CD4-positive, CD25-positive, alpha-beta regulatory T cell (primary cell): Measurements from ENCODE around the gene LYRM4. TPM values are rescaled to one million over a fixed set of nuclear protein-coding genes. Genes with fewer than 3 reads are reported as not detected.

Experiments
- ATAC-seq, 2 donors: fragments of 150-1000 bp; cut with Tn5 transposase; one replicate each; pipeline ENCODE4 v1.10.0; 2021; ENCODE audit warnings: low read depth in 2 of 2, moderate number of reproducible peaks in 2 of 2, moderate library complexity in 1 of 2
- DNase-seq, 3 donors: peaks; one replicate each; pipeline versions ENCODE4 v3.0.0 to v3.0.0-alpha.2; 2012 to 2022; ENCODE audit warnings: mixed read lengths in 1 of 3
- H3K27ac ChIP-seq: one replicate; pipeline ENCODE4 v1.7.0; 2013; ENCODE audit warnings: mild to moderate bottlenecking, low read length; ENCODE audit not compliant: insufficient read depth, poor library complexity, severe bottlenecking
- H3K27me3 ChIP-seq: one replicate; pipeline ENCODE4 v1.7.0; 2013; ENCODE audit warnings: low read length; ENCODE audit not compliant: control insufficient read depth, insufficient read depth
- H3K36me3 ChIP-seq: one replicate; pipeline ENCODE4 v1.7.0; 2013; ENCODE audit warnings: mild to moderate bottlenecking, low read length, moderate library complexity; ENCODE audit not compliant: control insufficient read depth, insufficient read depth
- H3K4me1 ChIP-seq: 2 replicates; pipeline ENCODE4 v1.7.0; 2013; ENCODE audit warnings: mild to moderate bottlenecking, low read length; ENCODE audit not compliant: insufficient read depth, control insufficient read depth, poor library complexity, severe bottlenecking
- H3K4me3 ChIP-seq: one replicate; pipeline ENCODE4 v1.7.0; 2013; ENCODE audit warnings: low read depth, mild to moderate bottlenecking, low read length, moderate library complexity
- H3K9me3 ChIP-seq, 2 experiments: 1 replicate in 1 of 2; 2 replicates in 1 of 2; pipeline ENCODE4 v1.7.0; 2013; ENCODE audit warnings: low read length in 2 of 2, mild to moderate bottlenecking in 1 of 2, moderate library complexity in 1 of 2; ENCODE audit not compliant: control insufficient read depth in 2 of 2
- H3K27ac Mint-ChIP-seq, 3 donors: one replicate each; pipeline ENCODE4 v1.8.0; 2020 to 2022; ENCODE audit warnings: mild to moderate bottlenecking in 3 of 3, mixed read lengths in 3 of 3, moderate library complexity in 2 of 3
- H3K27me3 Mint-ChIP-seq: one replicate; pipeline ENCODE4 v1.8.0; 2022; ENCODE audit warnings: mild to moderate bottlenecking, mixed read lengths
- H3K36me3 Mint-ChIP-seq: one replicate; pipeline ENCODE4 v1.8.0; 2020; ENCODE audit warnings: mixed read lengths
- H3K4me1 Mint-ChIP-seq, 4 donors: one replicate each; pipeline ENCODE4 v1.8.0; 2020 to 2022; ENCODE audit warnings: mixed read lengths in 4 of 4, mild to moderate bottlenecking in 1 of 4
- H3K4me3 Mint-ChIP-seq, 4 donors: one replicate each; pipeline ENCODE4 v1.8.0; 2020 to 2022; ENCODE audit warnings: mild to moderate bottlenecking in 4 of 4, mixed read lengths in 4 of 4, moderate library complexity in 3 of 4
- H3K9me3 Mint-ChIP-seq, 7 donors: one replicate each; pipeline ENCODE4 v1.8.0; 2020 to 2022; ENCODE audit warnings: mixed read lengths in 7 of 7, mild to moderate bottlenecking in 3 of 7, moderate library complexity in 2 of 7
- polyA plus RNA-seq, 4 donors: library from polyadenylated mRNA; unstranded; fragments of 300-500 nt; fragmentation: Illumina TruSeq; gene quantifications; one replicate each; pipeline ENCODE4 v1.2.3, GENCODE V29; 2021
- total RNA-seq: library from RNA; stranded (reverse); gene quantifications from one replicate; pipeline ENCODE4 v1.2.3, GENCODE V29; 2022

Gene LYRM4
- total and polyA plus RNA-seq, 5 donors from 2014 or later = 14.9 to 38.8 (median 27.1) TPM

DNA sequence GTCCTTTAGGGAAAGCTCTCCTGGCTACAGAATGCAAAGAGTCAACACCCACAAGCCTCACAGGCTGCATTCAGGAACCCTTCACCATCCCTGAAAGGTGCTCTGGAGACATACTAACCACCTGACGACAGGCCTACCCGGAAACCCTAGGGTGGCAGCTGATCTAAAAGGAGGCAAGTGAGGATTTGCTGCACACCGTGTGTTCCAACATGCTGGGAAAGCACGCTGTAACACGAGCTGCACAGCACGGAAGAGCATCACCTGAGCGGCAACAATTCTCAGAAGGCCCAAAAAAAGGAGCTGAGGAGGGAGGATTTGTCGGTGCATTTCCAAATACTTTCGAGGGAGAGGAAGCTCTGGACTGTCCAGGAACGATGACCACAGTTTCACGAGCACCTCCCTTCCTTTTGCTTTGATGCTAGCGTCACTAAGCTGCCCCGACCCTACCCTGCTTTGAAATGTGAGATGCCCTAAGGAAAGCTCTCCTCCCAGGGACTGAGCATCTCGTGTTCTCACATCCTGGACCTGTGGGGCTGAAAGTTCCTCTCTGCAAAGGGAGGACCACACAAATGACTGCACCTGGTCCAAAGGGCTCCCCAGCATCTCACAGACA, 88.6 kb downstream of the LYRM4 start:
- Mint-ChIP-seq H3K4me3 (no peak overlapping the region), H3K4me1 (peaks cover 17 to 46% (median 40%) of the 10 kb centered on the region in 4 donors), H3K27me3 (no peaks in the 10 kb centered on the region), H3K9me3 (no peaks in the 10 kb centered on the region), H3K36me3 (no peaks in the 10 kb centered on the region), H3K27ac (peak overlapping the region in 1 of 3 donors; percentile 12)
- no peak overlapping the region for H3K4me3 ChIP-seq
- H3K4me1 ChIP-seq = peaks cover 23% of the 10 kb centered on the region
- H3K27me3 ChIP-seq = no peaks in the 10 kb centered on the region
- H3K27ac ChIP-seq = no peak overlapping the region
- ATAC-seq = no peak
- no peaks in the 10 kb centered on the region for H3K36me3 ChIP-seq
- no peaks in the 10 kb centered on the region for H3K9me3 ChIP-seq
- no peak for DNase-seq

DNA sequence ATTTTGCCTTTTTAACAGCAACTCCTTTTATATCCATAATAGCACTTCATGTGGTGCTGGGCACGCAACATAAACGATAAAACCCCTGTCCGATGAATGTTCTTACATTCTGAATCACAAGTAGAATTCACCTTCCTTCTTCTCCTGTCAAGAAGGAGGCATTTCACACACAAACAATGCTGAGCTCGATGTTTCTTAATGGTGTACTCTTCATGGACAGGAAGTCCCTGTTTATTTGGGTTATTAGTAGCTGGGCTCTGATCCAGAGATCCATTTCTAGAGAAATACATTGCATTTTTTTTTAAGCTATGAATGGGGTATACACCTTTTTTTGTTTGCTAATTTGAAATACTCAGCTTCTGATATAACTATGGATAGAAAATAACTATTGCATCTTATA, 93.2 kb downstream of the LYRM4 start:
- Mint-ChIP-seq H3K4me1 (peaks cover 0 to 6% (median 0%) of the 10 kb centered on the region in 4 donors), H3K9me3 (no peaks in the 10 kb centered on the region), H3K27me3 (no peaks in the 10 kb centered on the region), H3K27ac (no peak overlapping the region), H3K4me3 (no peak overlapping the region), H3K36me3 (peaks cover 3% of the 10 kb centered on the region)
- no peak for DNase-seq
- no peak overlapping the region for H3K4me3 ChIP-seq
- no peaks in the 10 kb centered on the region for H3K9me3 ChIP-seq
- H3K36me3 ChIP-seq = no peaks in the 10 kb centered on the region
- no peak for ATAC-seq
- H3K27me3 ChIP-seq = no peaks in the 10 kb centered on the region
- no peaks in the 10 kb centered on the region for H3K4me1 ChIP-seq
- H3K27ac ChIP-seq = no peak overlapping the region

DNA sequence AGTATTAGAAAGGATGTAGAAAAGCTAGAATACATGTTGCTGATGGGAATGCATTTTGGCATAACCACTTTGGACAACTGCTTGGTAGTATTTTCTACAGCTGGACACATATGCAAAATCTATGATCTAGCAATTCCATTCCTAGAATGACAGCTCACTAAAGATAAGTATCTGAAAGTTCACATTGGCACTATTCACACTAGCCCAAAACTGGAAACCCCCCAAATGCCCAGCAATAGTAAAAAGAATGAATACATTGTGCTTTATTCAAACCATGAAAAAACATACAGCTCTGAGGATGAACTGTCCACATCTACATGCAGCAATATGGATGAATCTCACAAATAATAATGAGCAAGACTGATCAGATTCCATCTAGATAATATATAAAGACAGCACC, 96.7 kb downstream of the LYRM4 start:
- DNase-seq (no peak), ATAC-seq (no peak)
- Mint-ChIP-seq H3K27ac (no peak overlapping the region), H3K9me3 (no peaks in the 10 kb centered on the region), H3K4me3 (no peak overlapping the region), H3K36me3 (peaks cover 3% of the 10 kb centered on the region), H3K4me1 (peaks cover 0 to 6% (median under 1%) of the 10 kb centered on the region in 4 donors), H3K27me3 (no peaks in the 10 kb centered on the region)
- no peaks in the 10 kb centered on the region for H3K36me3 ChIP-seq
- no peak overlapping the region for H3K27ac ChIP-seq
- no peaks in the 10 kb centered on the region for H3K4me1 ChIP-seq
- no peaks in the 10 kb centered on the region for H3K27me3 ChIP-seq
- H3K9me3 ChIP-seq = no peaks in the 10 kb centered on the region
- no peak overlapping the region for H3K4me3 ChIP-seq

DNA sequence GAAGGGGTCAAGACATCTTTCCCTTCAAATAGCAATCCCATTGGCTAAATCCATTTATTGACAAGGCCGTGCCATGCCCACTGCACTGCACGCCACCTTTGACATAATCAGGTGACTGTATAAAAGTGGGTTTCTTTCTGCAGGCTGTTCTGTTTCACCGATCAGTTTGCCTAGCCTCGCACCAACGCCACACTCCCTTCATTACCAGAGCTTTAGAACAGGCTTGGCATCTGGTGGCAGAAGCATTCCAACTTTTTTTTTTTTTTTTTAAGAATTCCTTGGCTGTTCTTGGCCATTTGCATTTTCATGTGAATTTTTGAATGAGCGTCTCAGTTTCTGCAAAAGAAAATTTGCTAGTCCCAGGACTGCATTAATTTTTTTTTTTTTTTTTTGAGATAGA, 97.5 kb downstream of the LYRM4 start:
- Histone ChIP-seq H3K27ac (no peak overlapping the region), H3K4me3 (no peak overlapping the region), H3K9me3 (no peaks in the 10 kb centered on the region), H3K36me3 (no peaks in the 10 kb centered on the region), H3K27me3 (no peaks in the 10 kb centered on the region), H3K4me1 (no peaks in the 10 kb centered on the region)
- DNase-seq (no peak), ATAC-seq (no peak)
- no peak overlapping the region for H3K4me3 Mint-ChIP-seq
- peaks cover 0 to 6% (median 3%) of the 10 kb centered on the region in 4 donors for H3K4me1 Mint-ChIP-seq
- peaks cover 3% of the 10 kb centered on the region for H3K36me3 Mint-ChIP-seq
- H3K9me3 Mint-ChIP-seq = no peaks in the 10 kb centered on the region
- H3K27ac Mint-ChIP-seq = no peak overlapping the region
- no peaks in the 10 kb centered on the region for H3K27me3 Mint-ChIP-seq

DNA sequence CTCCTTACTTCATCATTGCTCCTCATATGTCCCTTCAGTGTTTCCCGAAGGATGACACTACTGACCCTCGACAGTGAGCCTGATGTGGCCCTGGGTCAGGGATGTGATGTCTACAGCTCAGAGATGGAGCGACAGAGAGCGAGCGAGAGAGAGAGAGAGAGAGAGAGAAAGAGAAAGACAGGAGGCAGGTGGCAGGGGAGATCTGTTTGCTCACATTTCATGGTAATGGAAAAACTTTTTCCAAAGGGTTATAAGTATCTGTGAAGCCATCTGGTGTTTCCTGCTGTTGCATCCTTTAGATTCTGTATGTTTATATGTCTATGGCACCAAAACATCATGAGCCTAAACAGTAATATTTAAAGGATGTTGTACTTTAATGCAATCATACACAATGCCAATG, 98.4 kb downstream of the LYRM4 start:
- Histone ChIP-seq H3K9me3 (no peaks in the 10 kb centered on the region), H3K27me3 (no peaks in the 10 kb centered on the region), H3K27ac (no peak overlapping the region), H3K36me3 (no peaks in the 10 kb centered on the region), H3K4me3 (no peak overlapping the region), H3K4me1 (no peaks in the 10 kb centered on the region)
- ATAC-seq = no peak
- no peak for DNase-seq
- Mint-ChIP-seq H3K36me3 (peaks cover 3% of the 10 kb centered on the region), H3K27me3 (no peaks in the 10 kb centered on the region), H3K27ac (no peak overlapping the region), H3K9me3 (no peaks in the 10 kb centered on the region), H3K4me1 (peaks cover 0 to 8% (median 3%) of the 10 kb centered on the region in 4 donors), H3K4me3 (no peak overlapping the region)

DNA sequence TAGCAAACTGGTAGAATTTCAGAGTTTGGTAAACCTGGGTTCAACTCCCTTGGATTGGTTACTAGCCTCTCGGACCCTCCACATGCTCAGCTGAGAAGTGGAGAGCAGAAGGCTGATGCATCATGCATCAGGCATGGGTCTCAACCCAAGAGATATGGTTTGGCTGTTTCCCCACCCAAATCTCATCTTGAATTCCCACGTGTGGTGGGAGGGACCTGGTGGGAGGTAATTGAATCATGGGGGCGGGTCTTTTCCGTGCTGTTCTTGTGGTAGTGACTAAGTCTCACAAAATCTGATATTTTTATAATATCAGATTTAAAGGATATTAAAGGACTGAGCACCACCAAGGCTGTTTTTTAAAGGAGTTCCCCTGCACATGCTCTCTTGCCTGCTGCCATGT, 100.5 kb downstream of the LYRM4 start:
- H3K4me1 Mint-ChIP-seq = peaks cover 0 to 8% (median 3%) of the 10 kb centered on the region in 4 donors
- H3K9me3 Mint-ChIP-seq = no peaks in the 10 kb centered on the region
- H3K4me3 ChIP-seq = no peak overlapping the region
- no peaks in the 10 kb centered on the region for H3K27me3 ChIP-seq
- DNase-seq = no peak
- no peak overlapping the region for H3K27ac ChIP-seq
- no peaks in the 10 kb centered on the region for H3K27me3 Mint-ChIP-seq
- H3K36me3 ChIP-seq = no peaks in the 10 kb centered on the region
- no peak overlapping the region for H3K4me3 Mint-ChIP-seq
- no peaks in the 10 kb centered on the region for H3K9me3 ChIP-seq
- no peaks in the 10 kb centered on the region for H3K4me1 ChIP-seq
- H3K27ac Mint-ChIP-seq = no peak overlapping the region
- H3K36me3 Mint-ChIP-seq = peaks cover 3% of the 10 kb centered on the region
- ATAC-seq = no peak

DNA sequence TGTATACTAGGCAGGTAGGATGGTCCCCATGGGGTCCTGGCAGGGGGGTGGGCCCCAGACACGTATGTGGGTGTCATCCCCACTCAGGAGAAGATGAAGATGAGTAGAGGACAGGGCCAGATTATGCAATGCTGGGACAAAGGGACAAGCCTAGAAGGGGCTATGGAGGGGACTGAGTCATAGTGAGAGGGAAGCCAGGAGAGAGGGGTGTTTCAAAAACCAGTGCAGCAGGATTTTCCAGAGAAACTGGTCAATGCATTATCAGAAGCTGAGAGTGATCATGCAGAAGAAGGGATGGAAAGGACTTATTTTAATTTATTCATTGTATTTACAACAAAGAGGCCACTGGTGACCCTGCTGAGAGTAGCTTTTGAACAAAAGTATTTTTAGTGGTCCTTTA, 101.6 kb downstream of the LYRM4 start:
- no peak overlapping the region for H3K27ac ChIP-seq
- ATAC-seq (no peak), DNase-seq (no peak)
- Mint-ChIP-seq H3K4me1 (peaks cover 0 to 8% (median 3%) of the 10 kb centered on the region in 4 donors), H3K27me3 (no peaks in the 10 kb centered on the region), H3K9me3 (no peaks in the 10 kb centered on the region), H3K27ac (no peak overlapping the region), H3K4me3 (no peak overlapping the region), H3K36me3 (no peaks in the 10 kb centered on the region)
- no peaks in the 10 kb centered on the region for H3K9me3 ChIP-seq
- no peaks in the 10 kb centered on the region for H3K36me3 ChIP-seq
- no peaks in the 10 kb centered on the region for H3K27me3 ChIP-seq
- no peaks in the 10 kb centered on the region for H3K4me1 ChIP-seq
- H3K4me3 ChIP-seq = no peak overlapping the region

DNA sequence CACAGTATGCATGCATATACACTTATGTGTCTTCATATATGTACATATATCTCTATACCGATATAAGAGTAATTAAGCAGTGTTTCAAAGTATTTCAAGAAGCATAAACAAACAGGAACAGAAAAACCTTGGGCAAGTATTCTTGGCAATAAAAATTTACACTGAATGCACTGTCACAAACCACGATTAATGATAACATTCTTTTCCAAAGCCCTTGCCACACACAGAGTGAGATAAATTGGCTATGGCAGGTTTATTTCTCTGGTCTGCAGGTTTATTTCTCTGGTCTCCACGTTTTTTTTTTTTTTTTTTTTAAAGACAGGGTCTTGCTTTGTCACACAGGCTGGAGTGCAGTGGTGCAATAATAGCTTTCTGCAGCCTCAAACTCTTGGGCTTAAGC, 102.6 kb downstream of the LYRM4 start:
- Mint-ChIP-seq H3K27me3 (no peaks in the 10 kb centered on the region), H3K4me3 (no peak overlapping the region), H3K9me3 (no peaks in the 10 kb centered on the region), H3K4me1 (peaks cover 0 to 8% (median 3%) of the 10 kb centered on the region in 4 donors), H3K36me3 (no peaks in the 10 kb centered on the region), H3K27ac (no peak overlapping the region)
- H3K9me3 ChIP-seq = no peaks in the 10 kb centered on the region
- DNase-seq (no peak), ATAC-seq (no peak)
- no peak overlapping the region for H3K4me3 ChIP-seq
- no peaks in the 10 kb centered on the region for H3K36me3 ChIP-seq
- no peaks in the 10 kb centered on the region for H3K27me3 ChIP-seq
- H3K27ac ChIP-seq = no peak overlapping the region
- no peaks in the 10 kb centered on the region for H3K4me1 ChIP-seq
